ENCODE measurements around the gene HOXB5. TPM values are rescaled to one million over a fixed set of nuclear protein-coding genes. Genes with fewer than 3 reads are reported as not detected.

Gene HOXB5
- polyA plus RNA-seq, 3 donors from 2014 or later = not detected

DNA sequence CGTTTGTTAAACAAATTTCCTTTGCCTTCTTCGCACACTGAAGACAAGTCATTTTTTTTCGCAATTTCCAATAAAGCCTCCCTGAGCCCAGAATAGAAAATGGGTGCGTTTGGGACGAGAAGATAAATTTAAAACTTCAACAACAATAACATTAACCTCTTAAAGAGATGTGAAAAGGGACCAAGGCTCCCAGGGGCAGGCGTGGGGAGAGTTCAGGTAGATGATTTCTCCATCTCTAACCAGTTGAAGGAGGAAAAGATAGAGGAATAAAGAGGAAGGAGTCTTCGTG is 14.2 kb downstream of the HOXB5 start:
- peaks cover 20 to 35% (median 31%) of the 10 kb centered on the region in 3 donors for H3K27me3 Mint-ChIP-seq (ENCODE audit: low read depth in 3 of 3)
- peak overlapping the region; percentile 87 to 97 (median 94) for H3K4me3 Mint-ChIP-seq
- H3K4me1 Mint-ChIP-seq = peaks cover 50 to 85% of the 10 kb centered on the region in 2 donors
- peak overlapping the region in 3 of 6 donors; percentile 86 to 91 (median 89) for H3K27ac Mint-ChIP-seq
- no peak for DNase-seq
- H3K36me3 Mint-ChIP-seq = peaks cover 0 to 4% (median 0%) of the 10 kb centered on the region in 3 donors
- H3K9me3 Mint-ChIP-seq = no peaks in the 10 kb centered on the region

DNA sequence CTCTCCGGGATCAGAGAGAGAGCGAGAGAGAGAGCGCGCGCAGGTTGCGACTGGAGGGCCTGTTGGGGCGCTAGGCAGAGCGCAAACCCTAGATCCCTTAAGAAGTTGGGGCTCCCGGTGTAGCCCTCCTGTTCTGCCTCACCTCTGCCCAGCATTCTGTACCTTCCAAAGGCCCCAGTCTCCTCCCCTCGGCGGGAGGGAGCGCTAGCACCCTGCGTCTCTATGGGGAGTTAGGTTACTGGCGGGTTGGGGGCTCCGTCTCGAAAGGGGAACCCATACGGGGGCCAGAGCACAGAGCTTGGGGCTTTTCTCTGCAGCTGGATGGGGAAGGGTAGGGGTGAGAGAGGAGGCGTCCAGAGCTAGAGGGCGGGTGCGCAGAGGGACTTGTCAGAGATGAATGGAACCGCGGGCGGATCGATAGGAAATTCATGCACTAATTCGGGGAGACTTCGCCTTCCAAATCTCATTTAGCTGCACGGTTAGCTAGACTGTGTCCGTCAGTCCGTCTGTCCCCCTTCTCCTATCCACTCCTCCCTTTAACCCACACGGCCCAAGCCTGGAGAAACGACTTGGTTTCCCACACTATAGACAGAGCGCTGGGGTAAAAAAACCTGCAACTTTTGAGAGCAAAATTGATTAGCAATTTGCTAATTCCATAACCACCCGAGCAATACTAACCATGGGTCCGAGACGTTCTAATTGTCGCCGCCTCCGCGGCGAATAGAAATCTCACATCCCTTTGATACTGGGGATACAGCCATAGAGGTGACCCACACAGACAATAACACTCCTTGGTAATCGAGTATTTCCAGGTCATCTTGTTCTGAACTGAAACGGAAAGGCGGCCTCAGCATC is 14.7 kb downstream of the HOXB5 start:
- Mint-ChIP-seq H3K4me3 (peak overlapping the region; percentile 87 to 97 (median 94)), H3K27me3 (ENCODE audit: low read depth in 3 of 3) (peaks cover 16 to 31% (median 31%) of the 10 kb centered on the region in 3 donors), H3K36me3 (peaks cover 0 to 4% (median 0%) of the 10 kb centered on the region in 3 donors), H3K27ac (peak overlapping the region; percentile 57 to 93 (median 88)), H3K9me3 (no peaks in the 10 kb centered on the region), H3K4me1 (peaks cover 54 to 87% of the 10 kb centered on the region in 2 donors)
- DNase-seq = no peak

DNA sequence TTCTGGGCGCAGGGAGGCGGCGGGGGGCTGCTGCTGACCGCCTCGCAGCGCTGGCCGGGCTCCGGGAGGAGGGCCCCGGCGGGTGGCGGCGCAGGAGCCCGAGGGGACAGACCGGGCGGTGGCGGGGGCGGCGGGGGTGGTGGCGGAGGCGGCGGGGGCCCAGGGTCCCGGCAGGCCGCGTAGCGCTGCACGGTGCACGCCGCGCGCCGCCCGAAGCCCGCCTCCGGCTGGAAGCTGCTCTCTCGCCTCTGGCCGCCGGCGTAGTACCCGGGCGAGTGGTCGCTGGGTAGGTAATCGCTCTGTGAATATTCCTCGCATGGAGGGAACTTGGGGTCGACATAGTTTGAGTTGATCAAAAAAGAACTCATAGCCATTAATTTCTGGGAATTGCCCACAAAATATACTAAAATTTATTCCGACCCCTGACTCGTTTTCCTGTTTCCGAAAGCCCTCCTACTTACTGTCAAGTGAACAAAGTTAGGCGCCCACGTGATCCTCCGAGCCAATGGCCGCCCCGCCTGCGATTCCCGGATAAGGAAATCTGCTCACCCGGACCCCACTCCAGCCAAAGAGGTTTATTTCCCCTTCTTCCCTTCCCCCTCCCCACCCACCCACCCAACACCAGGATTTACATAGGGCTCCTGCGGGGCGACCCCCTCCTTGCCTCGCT is 15.5 kb downstream of the HOXB5 start, which contains the start of gene HOXB4:
Gene HOXB4 (minus strand): TSS at position 405 of the 670 bp plus-strand sequence. CDS start 31 bp downstream, at position 374.
- Mint-ChIP-seq H3K27me3 (ENCODE audit: low read depth in 3 of 3) (peaks cover 14 to 31% (median 27%) of the 10 kb centered on the region in 3 donors), H3K9me3 (no peaks in the 10 kb centered on the region), H3K27ac (peak within 1 kb of the TSS; percentile 78 to 93 (median 91)), H3K36me3 (peaks cover 0 to 4% (median 0%) of the 10 kb centered on the region in 3 donors), H3K4me1 (peaks cover 60 to 91% of the 10 kb centered on the region in 2 donors), H3K4me3 (peak within 1 kb of the TSS; percentile 87 to 97 (median 94))
- DNase-seq = peak; percentile 74 to 76 (median 74)

DNA sequence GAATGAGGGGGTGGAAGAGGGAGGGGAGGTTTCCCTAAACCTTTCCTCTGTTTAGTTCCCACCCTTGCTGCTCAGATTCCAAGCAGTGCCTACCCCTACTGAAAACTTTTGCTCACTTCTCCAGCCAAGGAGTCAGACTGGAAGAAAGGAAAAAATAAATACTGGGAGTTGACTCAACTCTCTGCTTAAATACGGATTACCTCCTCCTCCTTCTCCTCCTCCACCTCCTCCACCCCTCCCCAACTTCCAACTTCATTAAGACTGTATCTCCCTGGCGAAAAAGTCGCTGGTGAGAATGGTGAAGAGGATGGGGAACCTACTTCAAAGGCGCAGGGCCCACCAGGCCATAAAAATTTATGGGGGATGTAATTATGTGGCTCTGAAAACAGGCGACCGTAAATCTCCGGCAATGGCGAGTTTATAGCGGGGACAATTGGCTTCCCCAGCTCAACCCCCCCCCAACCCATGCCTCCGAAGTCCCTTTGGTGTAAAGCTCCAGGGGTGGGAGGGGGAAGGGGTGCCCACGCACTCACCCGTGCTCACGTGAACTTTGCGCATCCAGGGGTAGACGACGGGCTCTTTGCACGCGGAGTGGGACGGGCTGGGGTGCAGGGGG is 16.1 kb downstream of the HOXB5 start:
- Mint-ChIP-seq H3K27ac (peak overlapping the region in 5 of 6 donors; percentile 28 to 89 (median 84)), H3K4me1 (peaks cover 58 to 89% of the 10 kb centered on the region in 2 donors), H3K4me3 (peak overlapping the region; percentile 83 to 90 (median 87)), H3K27me3 (ENCODE audit: low read depth in 3 of 3) (peaks cover 14 to 27% (median 21%) of the 10 kb centered on the region in 3 donors), H3K36me3 (peaks cover 0 to 4% (median 0%) of the 10 kb centered on the region in 3 donors), H3K9me3 (no peaks in the 10 kb centered on the region)
- DNase-seq = no peak

DNA sequence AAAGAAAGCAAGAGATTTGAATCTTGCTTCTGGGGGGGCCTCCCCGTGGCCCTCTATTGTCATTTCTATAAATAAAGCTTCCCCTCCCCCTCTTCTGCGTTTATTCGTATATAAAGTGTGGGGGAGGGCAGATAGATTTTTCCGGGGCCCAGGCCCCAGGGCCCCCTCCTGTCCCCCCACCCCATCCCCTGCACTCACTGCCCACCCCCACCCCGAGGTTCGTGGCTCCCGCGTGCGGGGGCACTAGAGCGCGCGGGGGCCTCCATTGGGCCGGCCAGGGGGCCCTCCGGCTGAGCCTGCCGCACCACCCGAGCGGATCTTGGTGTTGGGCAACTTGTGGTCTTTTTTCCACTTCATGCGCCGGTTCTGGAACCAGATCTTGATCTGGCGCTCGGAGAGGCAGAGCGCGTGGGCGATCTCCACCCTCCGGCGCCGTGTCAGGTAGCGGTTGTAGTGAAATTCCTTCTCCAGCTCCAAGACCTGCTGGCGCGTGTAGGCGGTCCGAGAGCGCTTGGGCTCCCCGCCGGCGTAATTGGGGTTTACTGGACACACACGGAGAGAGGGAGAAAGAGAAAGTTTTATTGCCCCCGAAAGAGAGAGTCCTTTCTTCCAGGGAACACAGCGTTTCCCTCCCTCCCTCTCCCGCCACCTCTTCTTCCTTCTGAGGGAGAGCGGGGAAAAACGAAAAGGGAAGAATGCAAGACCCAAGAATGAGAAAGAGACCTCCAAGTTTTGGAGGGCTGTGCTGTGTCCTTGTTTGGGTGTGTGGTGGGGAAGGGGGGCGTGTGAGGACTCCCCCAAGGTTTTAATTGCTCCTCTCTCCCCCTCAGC is 16.9 kb downstream of the HOXB5 start:
- H3K4me3 Mint-ChIP-seq = peak overlapping the region; percentile 83 to 90 (median 87)
- DNase-seq = no peak
- H3K36me3 Mint-ChIP-seq = peaks cover 0 to 7% (median 3%) of the 10 kb centered on the region in 3 donors
- H3K4me1 Mint-ChIP-seq = peaks cover 53 to 82% of the 10 kb centered on the region in 2 donors
- H3K9me3 Mint-ChIP-seq = no peaks in the 10 kb centered on the region
- peaks cover 14 to 24% (median 19%) of the 10 kb centered on the region in 3 donors for H3K27me3 Mint-ChIP-seq (ENCODE audit: low read depth in 3 of 3)
- peak overlapping the region in 2 of 6 donors; percentile 59 to 72 for H3K27ac Mint-ChIP-seq

DNA sequence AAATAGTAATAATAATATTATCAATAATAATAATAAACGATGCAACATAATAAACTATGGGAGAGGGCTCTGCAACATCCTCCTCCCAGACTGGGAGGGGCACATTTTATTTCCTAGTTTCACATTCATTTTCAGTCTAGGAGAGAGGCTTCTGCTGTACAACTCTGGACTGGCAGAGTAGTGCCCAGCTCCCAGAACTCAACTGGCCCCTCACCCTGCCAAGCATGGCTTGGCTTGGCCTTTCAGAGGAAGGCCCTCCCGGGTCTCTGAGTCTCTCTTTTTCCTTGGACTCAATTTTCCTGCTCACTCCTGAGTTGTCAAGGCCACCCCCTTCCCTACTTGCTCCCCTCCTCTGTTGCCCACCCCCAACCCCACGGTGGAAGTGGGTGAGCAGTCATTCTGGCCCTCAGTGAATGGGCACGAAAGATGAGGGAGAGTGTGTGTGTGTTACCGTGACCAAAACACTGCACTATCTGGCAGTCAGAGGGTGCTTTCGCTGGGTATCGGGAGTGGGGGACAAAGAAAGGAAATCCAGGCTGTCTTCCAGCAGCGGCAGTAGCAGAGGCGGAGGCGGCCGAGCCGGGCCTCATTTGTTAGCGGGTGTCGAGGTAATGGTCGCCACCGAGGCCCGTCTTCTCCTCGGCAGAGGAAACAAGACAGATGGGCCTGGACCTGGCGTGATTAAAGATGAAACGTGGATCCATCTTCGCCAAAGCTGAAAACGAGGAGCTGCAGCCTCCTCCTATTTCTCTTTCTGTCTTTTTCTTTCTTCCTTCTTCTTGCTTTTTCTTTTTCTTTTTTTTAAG is 17.7 kb downstream of the HOXB5 start:
- H3K4me3 Mint-ChIP-seq = peak overlapping the region; percentile 61 to 71 (median 66)
- H3K9me3 Mint-ChIP-seq = no peaks in the 10 kb centered on the region
- peaks cover 0 to 9% (median 7%) of the 10 kb centered on the region in 3 donors for H3K36me3 Mint-ChIP-seq
- H3K27me3 Mint-ChIP-seq (ENCODE audit: low read depth in 3 of 3) = peaks cover 11 to 19% (median 16%) of the 10 kb centered on the region in 3 donors
- H3K27ac Mint-ChIP-seq = peak overlapping the region in 4 of 6 donors; percentile 24 to 63 (median 36)
- H3K4me1 Mint-ChIP-seq = peaks cover 50 to 74% of the 10 kb centered on the region in 2 donors
- DNase-seq = no peak

DNA sequence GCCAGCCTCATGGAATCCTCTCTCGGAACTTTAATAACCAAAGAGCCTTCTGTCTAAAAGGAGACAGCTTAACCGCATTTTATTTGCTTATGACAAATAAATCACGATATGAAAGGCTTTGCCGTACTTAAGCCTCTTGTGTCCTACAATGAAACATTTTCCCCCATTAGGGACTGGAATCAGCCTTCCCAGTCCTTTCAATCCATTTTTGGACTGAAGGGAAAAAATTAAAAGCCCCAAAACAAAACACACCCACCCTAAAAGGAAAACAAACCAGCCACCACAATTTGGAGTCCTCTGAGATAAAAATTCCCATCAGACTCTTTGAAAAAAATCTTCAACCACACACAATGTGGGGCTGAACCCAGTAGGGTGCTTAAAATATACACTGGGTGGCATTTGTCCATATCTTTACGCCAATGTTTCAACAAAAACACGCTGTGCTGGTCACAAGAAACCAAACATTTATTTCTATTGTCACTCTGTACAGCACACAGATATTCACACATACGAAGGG is 18.5 kb downstream of the HOXB5 start:
- peak overlapping the region in 1 of 5 donors; percentile 33 for H3K4me3 Mint-ChIP-seq
- peaks cover 11 to 14% (median 13%) of the 10 kb centered on the region in 3 donors for H3K27me3 Mint-ChIP-seq (ENCODE audit: low read depth in 3 of 3)
- no peak for DNase-seq
- peak overlapping the region in 2 of 6 donors; percentile 7 to 31 for H3K27ac Mint-ChIP-seq
- H3K36me3 Mint-ChIP-seq = peaks cover 0 to 7% (median 7%) of the 10 kb centered on the region in 3 donors
- H3K4me1 Mint-ChIP-seq = peaks cover 50 to 73% of the 10 kb centered on the region in 2 donors
- H3K9me3 Mint-ChIP-seq = no peaks in the 10 kb centered on the region

DNA sequence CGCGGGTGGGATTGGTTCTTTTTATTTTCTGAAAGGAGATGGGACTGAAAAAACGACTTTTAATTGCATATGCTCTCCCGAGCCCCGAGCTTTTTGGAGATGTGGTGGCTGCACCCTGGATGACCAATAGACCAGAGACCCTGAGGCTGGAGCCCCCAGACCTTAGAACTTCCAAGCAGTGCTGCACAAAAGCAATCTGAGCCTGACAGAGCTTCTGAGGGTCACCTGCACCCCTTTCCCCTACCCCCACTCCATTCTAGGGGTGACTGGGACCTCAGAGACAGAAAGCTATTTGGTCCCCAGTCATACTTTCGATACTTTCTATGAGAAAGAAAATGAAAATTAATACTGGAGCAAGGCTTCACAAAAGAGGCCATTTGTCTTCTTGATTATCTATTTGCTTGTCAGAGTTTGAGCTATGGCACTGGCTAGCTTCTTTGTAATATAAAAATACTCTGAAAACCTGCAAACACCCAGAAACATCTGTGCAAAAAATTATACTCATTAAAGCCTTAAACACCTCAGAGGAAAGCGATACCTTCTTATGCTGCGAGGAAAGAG is 19.0 kb downstream of the HOXB5 start:
- peak overlapping the region in 1 of 6 donors; percentile 7 for H3K27ac Mint-ChIP-seq
- peak overlapping the region in 1 of 5 donors; percentile 45 for H3K4me3 Mint-ChIP-seq
- peaks cover 48 to 68% of the 10 kb centered on the region in 2 donors for H3K4me1 Mint-ChIP-seq
- H3K36me3 Mint-ChIP-seq = peaks cover 0 to 10% (median 7%) of the 10 kb centered on the region in 3 donors
- H3K27me3 Mint-ChIP-seq (ENCODE audit: low read depth in 3 of 3) = peaks cover 8 to 11% (median 9%) of the 10 kb centered on the region in 3 donors
- DNase-seq = no peak
- H3K9me3 Mint-ChIP-seq = no peaks in the 10 kb centered on the region

DNA sequence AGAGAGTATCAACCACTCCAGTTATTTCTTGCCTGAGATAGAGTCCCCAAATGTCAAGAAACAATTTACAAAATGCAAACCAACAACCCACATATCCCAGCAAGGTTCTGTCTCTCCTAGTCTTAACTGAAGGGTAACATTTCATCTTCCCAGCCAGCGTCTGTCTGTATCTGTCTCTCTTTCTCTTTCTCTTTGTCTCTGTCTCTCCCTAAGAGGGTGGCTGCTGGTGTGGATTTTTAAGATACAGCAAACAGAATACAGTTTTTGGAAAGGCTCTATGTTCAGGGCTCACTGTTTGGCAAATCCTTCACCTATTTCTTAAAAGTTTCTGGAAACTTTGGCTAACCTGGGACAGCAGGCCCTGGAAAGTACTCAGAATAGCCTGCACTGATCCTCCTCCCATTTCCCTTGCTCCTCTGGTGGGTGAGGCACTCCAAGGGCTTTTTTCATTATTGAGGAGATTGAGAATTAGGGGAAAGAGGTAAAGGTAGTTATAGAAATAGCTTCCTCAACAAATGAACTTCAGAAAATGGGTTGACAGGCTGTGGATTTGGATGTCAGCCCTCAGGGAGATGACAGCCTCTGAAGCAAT is 21.7 kb downstream of the HOXB5 start:
- peaks cover 0 to 4% (median 0%) of the 10 kb centered on the region in 3 donors for H3K27me3 Mint-ChIP-seq (ENCODE audit: low read depth in 3 of 3)
- H3K4me3 Mint-ChIP-seq = no peak overlapping the region
- no peak for DNase-seq
- H3K9me3 Mint-ChIP-seq = no peaks in the 10 kb centered on the region
- peak overlapping the region in 2 of 6 donors; percentile 18 to 52 for H3K27ac Mint-ChIP-seq
- peaks cover 0 to 17% (median 7%) of the 10 kb centered on the region in 3 donors for H3K36me3 Mint-ChIP-seq
- H3K4me1 Mint-ChIP-seq = peaks cover 26 to 42% of the 10 kb centered on the region in 2 donors

DNA sequence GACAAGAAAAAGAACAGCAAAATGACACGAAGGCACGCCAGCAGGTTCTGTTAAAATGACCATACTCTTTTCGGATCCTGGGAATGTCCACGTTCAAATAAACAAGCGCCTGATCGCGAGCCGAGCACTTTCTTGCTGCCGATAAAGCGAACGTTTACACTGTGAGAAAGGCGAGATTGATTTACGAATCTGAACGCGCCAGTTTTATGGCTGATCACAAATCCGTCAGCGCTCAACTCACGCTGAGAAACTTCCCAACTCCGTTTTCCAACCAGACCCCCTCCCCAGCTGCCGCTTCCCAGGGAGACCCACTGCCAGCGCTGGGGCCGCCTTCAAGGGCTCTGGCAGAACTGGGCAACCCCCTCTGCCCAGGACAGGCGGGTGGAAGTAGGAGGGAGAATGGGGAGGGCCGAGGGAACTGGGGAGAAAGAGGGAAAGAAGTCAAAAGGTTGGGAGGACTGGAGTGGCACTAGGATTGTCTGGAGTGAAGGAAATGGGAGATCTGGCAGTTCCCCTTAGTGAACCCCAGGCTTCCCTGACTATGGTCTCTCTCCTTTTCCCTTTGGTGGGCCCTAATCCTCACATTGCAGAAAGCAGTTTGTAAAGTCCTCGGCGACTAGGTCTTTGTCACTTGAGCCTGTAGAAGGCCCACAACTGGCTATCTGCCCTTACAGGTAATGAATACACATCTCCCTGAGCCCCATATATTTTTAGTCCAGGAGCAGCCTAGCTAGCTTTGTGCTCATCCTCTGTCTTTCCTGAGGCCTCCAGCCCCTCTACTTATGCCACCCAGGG is 22.4 kb downstream of the HOXB5 start:
- Mint-ChIP-seq H3K4me1 (peaks cover 23 to 36% of the 10 kb centered on the region in 2 donors), H3K4me3 (no peak overlapping the region), H3K27me3 (ENCODE audit: low read depth in 3 of 3) (peaks cover 0 to 4% (median 0%) of the 10 kb centered on the region in 3 donors), H3K9me3 (no peaks in the 10 kb centered on the region), H3K36me3 (peaks cover 0 to 17% (median 7%) of the 10 kb centered on the region in 3 donors), H3K27ac (peak overlapping the region in 2 of 6 donors; percentile 18 to 52)
- no peak for DNase-seq
